SHP77 (cell line): ENCODE results near the gene CDK9.
"Not testable (repeated sequence)": the region's sequence is repeated elsewhere in the genome, so short reads cannot be mapped to it uniquely, and the experiment has no call there.

Experiments used
- DNase-seq, 2 experiments: peaks; one replicate each; lab custom pipeline; 2025; lab: John Stamatoyannopoulos, UW

The CDK9 gene

GRCh38 chr9:127826253-127826913, 40.5 kb downstream of the CDK9 start:
- DNase-seq: no peak

GRCh38 chr9:127828262-127829031, 42.6 kb downstream of the CDK9 start:
- DNase-seq: no peak

- DNase-seq: no peak
These were observed 43.5 kb downstream of the CDK9 start for GRCh38 chr9:127829205-127829906.

- DNase-seq: no peak
These were observed 46.4 kb downstream of the CDK9 start for GRCh38 chr9:127832248-127832647.

- no peak for DNase-seq
These were observed 47.7 kb downstream of the CDK9 start for GRCh38 chr9:127833555-127833954.

GRCh38 chr9:127835991-127836516, 50.2 kb downstream of the CDK9 start:
- no peak for DNase-seq

- DNase-seq: not testable (repeated sequence)
These were observed 50.7 kb downstream of the CDK9 start for GRCh38 chr9:127836561-127836960.

- DNase-seq: no peak
These were observed 51.5 kb downstream of the CDK9 start for GRCh38 chr9:127837346-127837745.

GRCh38 chr9:127838375-127839078, 52.7 kb downstream of the CDK9 start:
- no peak for DNase-seq
